Heart right ventricle (tissue), 16 donors: ENCODE results near the gene COG2. TPM values are rescaled to one million over a fixed set of nuclear protein-coding genes. Genes with fewer than 3 reads are reported as not detected.
A peak's percentile ranks its signal among the peaks of the same experiment; 100 is the strongest.

Source experiments
- ATAC-seq, 8 donors: fragments of 200-7000 bp; cut with Tn5 transposase; one replicate each; pipeline ENCODE4 v1.9.1; 2020; ENCODE audit warnings: mild to moderate bottlenecking in 8 of 8, moderate library complexity in 8 of 8, moderate number of reproducible peaks in 1 of 8
- DNase-seq, 2 donors: peaks; one replicate each; pipeline ENCODE4 v3.0.0-alpha.2; 2020
- H3K27ac ChIP-seq, 10 donors: fragments of 200-600 bp; sonication (generic) in 2 of 10; one replicate each; pipeline versions ENCODE4 v1.5.0 to v1.8.0; 2020 to 2022; ENCODE audit warnings: mild to moderate bottlenecking in 3 of 10
- H3K27me3 ChIP-seq, 7 donors: fragments of 200-600 bp; one replicate each; pipeline ENCODE4 v1.8.0; 2021 to 2022; ENCODE audit warnings: mild to moderate bottlenecking in 2 of 7
- H3K36me3 ChIP-seq, 9 donors: fragments of 200-600 bp; sonication (generic) in 1 of 9; one replicate each; pipeline versions ENCODE4 v1.5.0 to v1.8.0; 2020 to 2022; ENCODE audit warnings: mild to moderate bottlenecking in 2 of 9
- H3K4me1 ChIP-seq, 9 donors: fragments of 200-600 bp; sonication (generic) in 1 of 9; one replicate each; pipeline versions ENCODE4 v1.5.0 to v1.8.0; 2020 to 2022; ENCODE audit warnings: mild to moderate bottlenecking in 4 of 9
- H3K4me3 ChIP-seq, 10 donors: fragments of 200-600 bp; sonication (generic) in 2 of 10; one replicate each; pipeline versions ENCODE4 v1.5.0 to v1.8.0; 2020 to 2022; ENCODE audit warnings: mild to moderate bottlenecking in 7 of 10, moderate library complexity in 2 of 10
- H3K9me3 ChIP-seq, 11 donors: fragments of 200-600 bp in 10 of 11; sonication (generic) in 2 of 11; one replicate each; pipeline versions ENCODE4 v1.5.0 to v1.8.0; 2013 to 2022; ENCODE audit warnings: mild to moderate bottlenecking in 2 of 11, control low read depth in 1 of 11, moderate library complexity in 1 of 11
- WGBS, 2 donors: extraction: QIAGEN DNeasy Blood & Tissue Kit; methylation state at CpG; one replicate each; pipeline ENCODE4 v1.1.7; 2013; ENCODE audit warnings: inconsistent platforms in 1 of 2; 5-methylcytosine and 5-hydroxymethylcytosine counted together
- intact Hi-C, 10 donors: fragments of 100-400 bp; cut with DNase I; formaldehyde crosslinking; loops; one replicate each; pipeline versions ENCODE4 v1.11.1 to v1.14.2; 2022
- polyA plus RNA-seq, 2 donors: library from polyadenylated mRNA; stranded (reverse); fragments of 200-250 nt; gene quantifications; one replicate each; pipeline ENCODE4 v1.2.3, GENCODE V29; 2013
- total RNA-seq, 10 donors: library from RNA; stranded (reverse); fragmentation: NEBNext Ultra II Directional in 3 of 10; extraction: Animal tissue kit (Norgen Biotek cat#: 25700) in 3 of 10; gene quantifications; one replicate each; pipeline versions ENCODE4 v1.2.1 to v1.2.4, GENCODE V29; 2021 to 2023
- TF ChIP-seq, protein P1 (sequence below), 9 donors: fragments of 200-600 bp; sonication (generic) in 2 of 9; IDR thresholded peaks; one replicate each; pipeline versions ENCODE4 v1.5.0 to v1.8.0; 2021 to 2022; ENCODE audit warnings: antibody characterized with exemption in 9 of 9, mild to moderate bottlenecking in 5 of 9, moderate library complexity in 1 of 9
- donor health status: Arrhythmogenic right ventricular cardiomyopathy.
- donor health status: ischemic (EF 13 %, LVEDD 7.1; RV severe dilation, severe dysfunction).
- donor health status: healthy with polysubstance abuse.
- donor health status: DM: no; HTN: yes; CAD: no.
- donor health status: DM: no; HTN: no; CAD: no.
- donor health status: ischemic (EF 25% LVEDD 6.9; RV normal size, moderate dysfunction).
- donor health status: ischemic (EF 25% LVEDD 5.7; RV mildly dilated, moderate dysfunction).
- donor health status: healthy.
- donor health status: DM: yes; HTN: yes; CAD: no.
- donor health status: Ischemic cardiomyopathy.
- donor health status: ischemic (EF 35%, LVEDD 5.7; RV mildly dilated, moderate dysfunction).
- donor health status: nonischemic (EF 11% LVEDD 7.7; RV severe dilation, severe dysfunction).
- donor health status: DM: yes; HTN: yes; CAD: no.
- donor health status: PGD.
- donor health status: ischemic (EF 29% LVEDD 5.4; RV normal size, mild dysfunction).
- donor health status: nonischemic (EF 23%, LVEDD 6.1; RV moderate dilation, normal function).

Gene COG2
- total and polyA plus RNA-seq, 12 donors: 7.5 to 36.5 (median 24.6) TPM

GRCh38 chr1:230674581-230674980 lies 32.3 kb downstream of the COG2 start:
- Histone ChIP-seq H3K4me3 (no peak overlapping the region), H3K27ac (no peak overlapping the region), H3K9me3 (no peaks in the 10 kb centered on the region), H3K4me1 (no peaks in the 10 kb centered on the region), H3K27me3 (no peaks in the 10 kb centered on the region), H3K36me3 (peaks cover 0 to 100% (median 66%) of the 10 kb centered on the region in 9 donors)
- WGBS, 2 donors: 93 to 94% methylated on average over 2 of the region's 2 CpGs
- no peak for ATAC-seq
- intact Hi-C loops: loop anchor here in 1 of 10 donors (10.0 kb wide), 1 partner anchor 100 kb away; no protein-coding TSS in a partner anchor
- TF ChIP-seq, protein P1, sequence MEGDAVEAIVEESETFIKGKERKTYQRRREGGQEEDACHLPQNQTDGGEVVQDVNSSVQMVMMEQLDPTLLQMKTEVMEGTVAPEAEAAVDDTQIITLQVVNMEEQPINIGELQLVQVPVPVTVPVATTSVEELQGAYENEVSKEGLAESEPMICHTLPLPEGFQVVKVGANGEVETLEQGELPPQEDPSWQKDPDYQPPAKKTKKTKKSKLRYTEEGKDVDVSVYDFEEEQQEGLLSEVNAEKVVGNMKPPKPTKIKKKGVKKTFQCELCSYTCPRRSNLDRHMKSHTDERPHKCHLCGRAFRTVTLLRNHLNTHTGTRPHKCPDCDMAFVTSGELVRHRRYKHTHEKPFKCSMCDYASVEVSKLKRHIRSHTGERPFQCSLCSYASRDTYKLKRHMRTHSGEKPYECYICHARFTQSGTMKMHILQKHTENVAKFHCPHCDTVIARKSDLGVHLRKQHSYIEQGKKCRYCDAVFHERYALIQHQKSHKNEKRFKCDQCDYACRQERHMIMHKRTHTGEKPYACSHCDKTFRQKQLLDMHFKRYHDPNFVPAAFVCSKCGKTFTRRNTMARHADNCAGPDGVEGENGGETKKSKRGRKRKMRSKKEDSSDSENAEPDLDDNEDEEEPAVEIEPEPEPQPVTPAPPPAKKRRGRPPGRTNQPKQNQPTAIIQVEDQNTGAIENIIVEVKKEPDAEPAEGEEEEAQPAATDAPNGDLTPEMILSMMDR (IDR thresholded peaks at IDR 0.05): no peak
- no peak for DNase-seq

- TF ChIP-seq, protein P1 (IDR thresholded peaks at IDR 0.05): no peak
- peaks cover 4 to 11% (median 8%) of the 10 kb centered on the region in 9 donors for H3K4me1 ChIP-seq
- H3K36me3 ChIP-seq: peaks cover 0 to 97% (median 60%) of the 10 kb centered on the region in 9 donors
- no peaks in the 10 kb centered on the region for H3K27me3 ChIP-seq
- H3K4me3 ChIP-seq: no peak overlapping the region
- 89 to 97% methylated on average over 1 of the region's 1 CpG for WGBS, 2 donors
- no peak for DNase-seq
- intact Hi-C loops: loop anchor here in 1 of 10 donors (10.0 kb wide), 1 partner anchor 98 kb away; no protein-coding TSS in a partner anchor
- ATAC-seq: no peak
- H3K27ac ChIP-seq: no peak overlapping the region
- H3K9me3 ChIP-seq: no peaks in the 10 kb centered on the region
Observed at GRCh38 chr1:230677200-230677599, 34.9 kb downstream of the COG2 start.

GRCh38 chr1:230679192-230679591 lies 36.9 kb downstream of the COG2 start:
- Histone ChIP-seq H3K36me3 (peaks cover 0 to 97% (median 51%) of the 10 kb centered on the region in 9 donors), H3K27ac (peak overlapping the region in 2 of 10 donors; percentile 19 to 26), H3K27me3 (no peaks in the 10 kb centered on the region), H3K4me1 (peaks cover 11 to 28% (median 19%) of the 10 kb centered on the region in 9 donors), H3K4me3 (no peak overlapping the region), H3K9me3 (no peaks in the 10 kb centered on the region)
- intact Hi-C loops: loop anchor here in 1 of 10 donors (10.0 kb wide), 1 partner anchor 96 kb away; no protein-coding TSS in a partner anchor
- TF ChIP-seq, protein P1 (IDR thresholded peaks at IDR 0.05): no peak
- ATAC-seq (peak in 2 of 8 donors; percentile 29 to 35), DNase-seq (no peak)
- WGBS, 2 donors: 44 to 49% methylated on average over 3 of the region's 3 CpGs

- no peak overlapping the region for H3K4me3 ChIP-seq
- TF ChIP-seq, protein P1 (IDR thresholded peaks at IDR 0.05): no peak
- WGBS, 2 donors: 86 to 89% methylated on average over 2 of the region's 2 CpGs
- H3K36me3 ChIP-seq: peaks cover 0 to 97% (median 51%) of the 10 kb centered on the region in 9 donors
- ATAC-seq (no peak), DNase-seq (no peak)
- peak overlapping the region in 1 of 10 donors; percentile 19 for H3K27ac ChIP-seq
- intact Hi-C loops: loop anchor here in 1 of 10 donors (10.0 kb wide), 1 partner anchor 95 kb away; no protein-coding TSS in a partner anchor
- no peaks in the 10 kb centered on the region for H3K27me3 ChIP-seq
- peaks cover 11 to 28% (median 19%) of the 10 kb centered on the region in 9 donors for H3K4me1 ChIP-seq
- no peaks in the 10 kb centered on the region for H3K9me3 ChIP-seq
Observed at GRCh38 chr1:230679825-230680224, 37.5 kb downstream of the COG2 start.
